GM21367 (cell line): ENCODE measurements around the gene PSMD9.
"Not testable (repeated sequence)": the region's sequence is repeated elsewhere in the genome, so short reads cannot be mapped to it uniquely, and the experiment has no call there.

Experiments used
- ATAC-seq: cut with Tn5 transposase; IDR thresholded peaks from one replicate; pipeline ENCODE4 v1.9.1; 2021; ENCODE audit not compliant: unreplicated experiment

Gene PSMD9

GRCh38 chr12:121872546-121873215 lies 15.9 kb upstream of the PSMD9 start:
- no peak for ATAC-seq

DNA sequence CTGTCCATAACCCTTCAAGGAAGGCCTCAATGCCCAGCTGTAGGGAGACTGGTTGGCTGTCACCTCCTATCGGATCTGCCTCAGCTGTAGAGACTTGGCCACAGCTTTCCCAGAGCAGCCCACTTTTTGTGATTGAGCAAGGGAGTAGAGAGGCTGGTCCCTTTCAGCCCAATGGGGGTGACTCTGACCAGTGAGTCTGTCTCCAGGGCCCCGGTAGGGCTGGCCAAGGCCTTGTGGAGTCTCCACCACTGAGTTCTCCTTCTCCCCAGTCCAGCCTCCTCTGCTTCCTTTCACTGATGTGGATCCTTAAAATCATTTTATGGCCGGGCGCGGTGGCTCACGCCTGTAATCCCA lies 15.4 kb upstream of the PSMD9 start:
- no peak for ATAC-seq

DNA sequence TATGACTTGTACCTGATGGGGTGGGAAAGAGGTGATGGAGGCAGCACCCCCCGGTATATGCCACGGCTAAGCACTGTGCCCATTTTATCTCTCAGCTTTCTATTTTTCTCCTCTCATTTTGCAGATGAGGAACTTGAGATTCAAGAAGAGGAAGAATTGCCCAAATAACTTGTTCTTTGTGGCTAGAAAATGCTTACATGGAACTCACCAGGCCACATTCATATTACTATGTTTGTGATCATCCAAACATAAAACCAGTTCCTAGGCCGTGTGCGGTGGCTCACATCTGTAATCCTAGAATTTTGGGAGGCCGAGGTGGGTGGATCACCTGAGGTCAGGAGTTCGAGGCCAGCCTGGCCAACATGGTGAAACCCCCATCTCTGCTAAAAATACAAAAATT lies 14.5 kb upstream of the PSMD9 start:
- no peak for ATAC-seq

GRCh38 chr12:121875582-121875981 lies 13.0 kb upstream of the PSMD9 start:
- ATAC-seq, result no peak

DNA sequence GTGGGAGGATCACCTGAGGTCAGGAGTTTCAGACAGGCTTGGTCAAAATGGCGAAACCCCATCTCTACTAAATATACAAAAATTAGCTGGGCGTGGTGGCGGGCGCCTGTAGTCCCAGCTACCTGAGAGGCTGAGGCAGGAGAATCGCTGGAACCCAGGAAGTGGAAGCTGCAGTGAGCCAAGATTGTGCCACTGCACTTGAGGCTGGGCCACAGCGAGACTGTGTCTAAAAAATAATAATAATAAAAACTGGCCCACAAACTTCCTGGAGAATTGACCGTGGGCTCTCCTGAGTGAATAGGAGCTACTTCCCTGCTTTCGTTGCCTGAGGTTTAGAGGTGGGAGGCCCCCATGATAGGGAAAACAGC lies 12.5 kb upstream of the PSMD9 start:
- not testable (repeated sequence) for ATAC-seq

DNA sequence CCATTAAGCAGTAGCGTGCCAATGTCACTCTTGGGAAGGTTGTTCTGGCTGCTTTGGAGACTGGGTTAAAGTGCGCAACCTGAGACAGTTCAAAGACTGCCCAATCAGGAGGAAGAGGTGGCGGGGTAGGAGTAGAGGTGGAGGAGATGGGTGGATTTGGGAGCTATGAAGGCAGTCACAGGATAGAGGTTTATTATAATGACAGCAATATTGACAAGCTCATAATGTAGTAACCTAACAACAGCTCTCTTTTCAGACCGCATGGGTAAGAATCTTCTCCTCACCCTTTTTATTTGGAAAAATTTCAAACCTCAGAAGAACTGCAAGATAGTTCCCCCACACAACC lies 5.3 kb upstream of the PSMD9 start:
- ATAC-seq, result no peak

- not testable (repeated sequence) for ATAC-seq
Observed at GRCh38 chr12:121885129-121885528, 3.5 kb upstream of the PSMD9 start.

DNA sequence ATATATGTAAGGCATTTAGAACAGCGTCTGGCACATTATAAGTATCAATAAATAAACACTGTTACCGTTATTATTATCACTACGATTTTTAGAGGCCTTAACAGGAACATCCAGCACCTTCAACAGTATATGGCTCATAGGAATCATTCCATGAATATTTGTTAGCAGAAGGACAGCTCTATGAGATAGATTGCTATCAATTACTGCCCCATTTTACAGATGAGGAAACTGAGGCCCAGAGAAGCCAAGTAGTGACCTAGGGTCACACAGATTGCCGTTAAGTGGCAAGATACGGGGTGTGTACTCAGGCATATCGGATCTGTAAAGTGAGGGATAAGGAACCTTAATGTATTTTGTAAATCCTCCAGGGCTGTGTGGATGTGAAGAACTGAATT lies 510 bp upstream of the PSMD9 start:
- ATAC-seq, result no peak

DNA sequence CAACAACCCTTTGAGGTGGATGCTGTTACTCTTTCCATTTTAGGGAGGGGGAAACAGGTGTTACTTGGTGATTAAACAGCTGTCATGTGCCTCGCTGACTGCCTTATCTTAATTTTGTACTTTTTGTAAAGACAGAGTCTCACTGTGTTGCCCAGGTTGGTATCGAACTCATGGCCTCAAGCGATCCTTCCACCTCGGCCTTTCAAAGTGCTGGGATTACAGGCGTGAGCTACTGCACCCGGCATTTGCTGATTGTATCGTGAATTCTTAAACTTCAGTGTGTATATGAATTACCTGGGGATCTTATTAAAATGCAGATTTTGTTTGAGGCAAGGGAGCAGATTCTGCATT lies 659 bp downstream of the PSMD9 start:
- ATAC-seq, result no peak

DNA sequence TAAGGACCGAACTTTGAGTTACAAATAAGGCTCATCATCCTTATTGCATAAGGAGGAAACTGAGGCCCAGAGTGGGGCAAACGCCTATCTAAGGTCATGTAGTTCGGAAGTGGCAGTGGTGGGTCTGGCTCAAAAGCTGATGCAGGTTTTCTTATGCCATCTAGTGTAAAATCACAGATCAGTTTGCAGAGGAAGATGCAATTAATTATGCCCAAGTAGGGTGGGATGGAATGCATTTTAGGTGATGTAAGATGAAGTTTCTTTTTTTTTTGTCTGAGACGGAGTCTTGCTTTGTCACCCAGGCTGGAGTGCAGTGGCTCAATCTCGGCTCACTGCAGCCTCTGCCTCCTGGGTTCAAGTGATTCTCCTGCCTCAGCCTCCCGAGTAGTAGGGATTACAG lies 1.1 kb downstream of the PSMD9 start:
- not testable (repeated sequence) for ATAC-seq

DNA sequence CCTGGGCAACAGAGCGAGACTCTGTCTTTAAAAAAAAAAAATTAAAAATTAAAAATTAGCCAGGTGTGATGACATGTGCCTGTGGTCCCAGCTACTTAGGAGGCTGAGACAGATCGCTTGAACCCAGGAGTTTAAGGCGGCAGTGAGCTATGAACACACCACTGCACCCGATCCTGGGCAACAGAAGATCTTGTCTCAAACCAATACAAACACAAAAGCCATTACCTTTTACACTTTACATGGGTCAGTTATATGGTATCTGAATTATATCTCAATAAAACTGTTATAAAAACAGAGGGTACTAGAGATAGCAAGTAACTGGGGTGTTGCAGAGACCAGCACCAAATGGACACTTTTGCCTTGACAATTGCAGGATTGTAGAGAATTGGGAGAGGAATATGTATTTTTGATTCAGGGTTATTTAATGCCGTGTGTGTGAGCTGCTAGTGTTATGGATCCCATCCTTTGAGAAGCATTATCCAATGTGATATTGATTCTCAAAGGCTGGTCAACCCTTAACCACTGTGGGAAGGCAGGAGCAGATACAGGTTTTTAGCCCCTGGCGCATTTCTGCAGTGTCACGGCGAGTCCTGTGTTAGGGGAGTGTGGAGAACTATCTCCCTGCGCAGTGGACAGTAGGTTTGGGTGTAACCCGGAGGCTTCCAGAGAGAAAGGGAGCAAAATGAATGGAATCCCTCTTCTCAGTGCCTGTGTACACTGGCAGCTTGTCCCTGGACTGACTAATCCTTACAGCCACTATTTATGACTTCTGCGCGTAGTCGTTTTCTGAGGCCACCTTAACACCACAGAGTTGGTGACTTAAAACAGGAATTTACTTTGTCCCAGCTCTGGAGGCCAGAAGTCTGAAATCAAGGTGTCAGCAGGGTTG lies 4.3 kb downstream of the PSMD9 start:
- ATAC-seq, result no peak

DNA sequence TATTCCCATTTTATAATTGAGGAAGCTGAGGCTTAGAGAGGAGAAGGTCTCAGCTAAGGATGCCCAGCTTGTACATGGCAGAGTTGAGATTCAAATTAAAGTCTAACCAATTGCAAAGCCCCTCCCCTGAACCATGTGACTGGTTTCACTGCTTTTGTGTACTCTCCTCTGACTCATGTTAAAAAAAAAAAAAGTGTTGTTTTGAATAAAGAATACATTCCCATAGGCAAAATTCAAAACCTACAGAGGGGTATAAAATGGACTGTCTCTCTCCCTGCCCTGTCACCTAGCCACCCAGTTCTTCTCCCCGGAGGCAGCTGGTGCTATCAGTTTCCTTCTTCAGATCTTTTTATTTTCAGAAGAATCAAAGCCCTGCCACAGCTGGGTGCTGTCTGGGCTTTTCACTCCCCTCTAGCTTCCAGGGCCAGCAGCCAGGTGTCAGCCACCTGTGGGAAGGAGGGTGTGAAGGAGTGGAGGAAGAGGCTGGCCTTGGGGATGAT lies 5.4 kb downstream of the PSMD9 start:
- ATAC-seq, result no peak

DNA sequence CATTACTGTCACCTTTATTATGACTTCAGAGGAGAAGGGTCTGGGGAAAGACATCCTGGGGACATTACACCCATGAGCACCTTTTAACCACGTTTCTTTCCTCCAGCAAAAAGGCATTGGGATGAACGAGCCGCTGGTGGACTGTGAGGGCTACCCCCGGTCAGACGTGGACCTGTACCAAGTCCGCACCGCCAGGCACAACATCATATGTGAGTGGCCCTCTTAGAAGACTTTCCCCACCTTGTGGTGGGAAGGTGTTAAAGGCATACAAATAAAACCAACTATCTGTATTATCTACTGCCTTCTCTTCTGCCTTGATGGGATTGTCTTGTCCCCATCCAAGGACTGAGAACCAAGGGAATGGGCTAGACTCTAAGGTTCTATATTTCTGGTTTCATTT lies 6.0 kb downstream of the PSMD9 start:
- no peak for ATAC-seq

DNA sequence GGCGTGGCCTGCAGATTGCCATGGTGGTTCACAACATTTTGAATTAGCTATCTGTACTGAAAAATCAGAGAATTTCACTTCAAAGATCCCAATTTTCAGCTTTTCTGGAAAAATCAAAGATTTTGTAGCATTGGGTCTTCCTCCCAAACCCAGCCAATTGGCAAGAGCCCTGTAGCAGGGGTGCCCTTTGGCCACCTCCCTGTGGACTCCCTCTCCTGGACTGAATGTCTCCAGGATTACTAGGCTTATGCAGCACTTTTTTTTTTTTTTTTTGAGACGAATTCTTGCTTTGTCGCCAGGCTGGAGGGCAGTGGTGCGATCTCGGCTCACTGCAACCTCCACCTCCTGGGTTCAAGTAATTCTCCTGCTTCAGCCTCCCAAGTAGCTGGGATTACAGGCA lies 9.7 kb downstream of the PSMD9 start:
- no peak for ATAC-seq

DNA sequence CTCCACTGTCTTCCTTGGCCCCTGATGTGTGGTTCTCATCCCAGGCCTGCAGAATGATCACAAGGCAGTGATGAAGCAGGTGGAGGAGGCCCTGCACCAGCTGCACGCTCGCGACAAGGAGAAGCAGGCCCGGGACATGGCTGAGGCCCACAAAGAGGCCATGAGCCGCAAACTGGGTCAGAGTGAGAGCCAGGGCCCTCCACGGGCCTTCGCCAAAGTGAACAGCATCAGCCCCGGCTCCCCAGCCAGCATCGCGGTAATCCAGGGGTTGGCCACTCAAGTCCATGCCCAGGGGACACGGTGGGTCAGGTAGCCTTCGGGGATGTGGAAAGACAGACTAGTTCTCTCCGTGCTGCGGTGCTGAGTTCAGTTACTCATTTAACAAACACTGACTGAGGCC lies 11.0 kb downstream of the PSMD9 start:
- no peak for ATAC-seq

- ATAC-seq, result no peak
Observed at GRCh38 chr12:121903202-121903601, 14.6 kb downstream of the PSMD9 start.

DNA sequence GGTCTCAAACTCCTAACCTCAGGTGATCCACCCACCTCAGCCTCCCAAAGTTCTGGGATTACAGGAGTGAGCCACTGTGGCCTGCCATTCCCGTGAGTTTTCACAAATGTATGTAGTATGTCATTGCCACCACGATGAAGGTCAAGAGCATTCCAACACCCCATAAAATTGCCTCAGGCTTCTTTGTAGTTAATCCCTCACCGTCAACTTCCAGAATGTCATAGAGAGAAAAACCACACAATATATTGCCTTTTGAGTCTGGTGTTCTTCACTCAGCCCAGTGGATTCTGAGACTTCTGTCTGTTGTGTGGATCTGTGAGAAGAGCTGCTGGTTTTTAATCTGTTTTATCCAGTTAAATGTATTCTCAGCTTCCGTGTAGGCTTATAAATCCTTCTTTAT lies 17.2 kb downstream of the PSMD9 start:
- ATAC-seq, result no peak

GRCh38 chr12:121908702-121909101 lies 20.1 kb downstream of the PSMD9 start:
- no peak for ATAC-seq

DNA sequence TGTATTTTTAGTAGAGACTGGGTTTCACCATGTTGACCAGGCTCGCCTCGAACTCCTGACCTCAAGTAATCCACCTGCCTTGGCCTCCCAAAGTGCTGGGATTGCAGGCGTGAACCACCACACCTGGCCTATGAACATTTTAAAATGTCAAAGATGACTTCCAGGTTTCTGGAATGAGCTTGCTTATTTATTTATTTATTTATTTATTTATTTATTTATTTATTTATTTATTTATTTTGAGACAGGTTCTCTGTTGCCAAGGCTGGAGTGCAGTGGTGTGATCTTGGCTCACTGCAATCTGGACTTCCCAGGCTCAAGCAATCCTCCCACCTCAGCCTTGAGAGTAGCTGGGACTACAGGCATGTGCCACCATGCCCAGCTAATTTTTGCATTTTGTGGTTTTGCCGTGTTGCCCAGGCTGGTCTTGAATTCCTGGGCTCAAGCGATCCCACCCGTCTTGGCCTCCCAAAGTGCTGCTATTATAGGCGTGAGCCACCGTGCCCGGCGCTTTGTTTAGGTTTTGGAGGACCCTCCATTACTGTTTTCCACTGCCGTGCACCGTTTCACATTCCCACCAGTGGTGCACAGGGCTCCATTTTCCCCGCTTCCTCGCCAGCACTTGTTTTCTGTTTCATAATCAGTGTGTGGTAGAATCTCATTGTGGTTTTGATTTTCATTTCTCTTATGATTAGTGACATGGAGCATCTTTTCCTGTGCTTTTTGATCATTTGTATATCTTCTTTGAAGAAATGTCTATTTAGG lies 23.4 kb downstream of the PSMD9 start:
- ATAC-seq, result no peak

DNA sequence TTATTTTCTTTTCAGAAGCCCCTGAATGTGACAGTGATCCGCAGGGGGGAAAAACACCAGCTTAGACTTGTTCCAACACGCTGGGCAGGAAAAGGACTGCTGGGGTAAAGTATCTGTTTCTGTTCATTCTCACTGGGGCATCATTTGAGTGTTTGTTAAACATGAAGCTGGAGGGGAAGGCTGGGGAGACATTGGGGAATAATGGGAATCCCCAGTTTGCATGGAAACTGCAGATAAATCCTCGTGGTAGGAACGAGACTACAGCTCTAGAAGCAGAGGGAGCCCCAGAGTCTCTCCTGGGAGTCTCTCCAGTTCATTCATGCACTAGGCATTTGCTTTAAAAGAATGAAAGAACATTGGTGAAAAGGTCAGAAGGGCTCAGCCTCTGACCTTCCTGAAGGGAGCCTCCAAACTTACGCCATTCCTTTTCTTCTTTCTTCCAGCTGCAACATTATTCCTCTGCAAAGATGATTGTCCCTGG lies 27.3 kb downstream of the PSMD9 start:
- no peak for ATAC-seq

DNA sequence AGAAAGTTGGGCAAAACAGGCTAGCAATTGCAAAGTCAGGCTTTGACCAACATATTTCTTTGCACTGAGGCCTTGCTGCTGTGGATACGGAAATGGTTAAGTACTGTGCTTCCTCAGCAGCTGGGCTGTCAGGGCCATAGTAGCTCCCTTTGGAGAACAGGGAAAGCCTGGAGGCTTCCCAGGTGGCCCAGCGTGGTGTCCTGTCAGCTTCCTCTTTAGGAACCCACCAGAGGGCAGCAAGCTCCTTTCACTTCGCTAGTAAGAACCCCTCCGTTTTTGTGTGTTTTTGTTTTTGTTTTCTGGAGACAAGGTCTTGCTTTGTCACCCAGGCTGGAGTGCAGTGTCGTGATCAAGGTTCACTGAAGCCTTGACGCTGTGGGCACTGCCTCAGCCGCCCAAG lies 28.1 kb downstream of the PSMD9 start:
- no peak for ATAC-seq
